Measurements from ENCODE around the gene CMIP.

Gene CMIP

GRCh38 chr16:81645925-81646324, 201.3 kb downstream of the CMIP start:
- DNase-seq: no peak

- DNase-seq: no peak
Measured at GRCh38 chr16:81646561-81646960, 202.0 kb downstream of the CMIP start.

GRCh38 chr16:81647527-81647926, 202.9 kb downstream of the CMIP start:
- no peak for DNase-seq

DNA sequence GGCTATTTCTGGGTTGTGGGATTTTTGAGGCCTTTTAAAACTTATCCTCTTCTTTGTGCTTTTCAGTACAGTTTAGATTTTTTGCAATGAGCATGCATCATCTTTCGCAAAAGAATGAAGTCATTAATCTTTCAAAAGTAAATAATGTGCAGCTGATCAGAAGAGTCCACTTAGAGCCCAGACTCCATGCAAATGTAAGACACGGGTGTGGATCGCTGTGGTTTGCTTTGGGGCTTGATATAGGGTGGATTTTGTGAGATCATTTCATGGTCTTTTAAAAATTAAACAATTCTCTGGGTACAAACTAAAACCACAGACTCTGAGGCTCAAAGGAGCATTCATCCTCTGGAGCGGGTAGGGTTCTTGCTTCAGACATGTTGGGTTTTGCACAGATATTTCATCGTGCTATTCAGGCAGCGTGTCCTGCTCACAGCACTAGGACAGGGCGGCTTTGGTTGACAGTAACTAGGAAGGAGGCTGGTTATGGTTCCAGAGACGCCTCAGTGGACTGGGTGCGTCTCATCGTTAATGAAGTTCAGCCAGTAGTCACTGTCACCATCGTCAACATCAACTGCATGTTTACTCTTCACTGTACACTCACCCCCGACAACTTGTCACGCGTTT, 205.1 kb downstream of the CMIP start:
- DNase-seq: no peak

- DNase-seq: no peak
Measured at GRCh38 chr16:81650281-81650680, 205.7 kb downstream of the CMIP start.

DNA sequence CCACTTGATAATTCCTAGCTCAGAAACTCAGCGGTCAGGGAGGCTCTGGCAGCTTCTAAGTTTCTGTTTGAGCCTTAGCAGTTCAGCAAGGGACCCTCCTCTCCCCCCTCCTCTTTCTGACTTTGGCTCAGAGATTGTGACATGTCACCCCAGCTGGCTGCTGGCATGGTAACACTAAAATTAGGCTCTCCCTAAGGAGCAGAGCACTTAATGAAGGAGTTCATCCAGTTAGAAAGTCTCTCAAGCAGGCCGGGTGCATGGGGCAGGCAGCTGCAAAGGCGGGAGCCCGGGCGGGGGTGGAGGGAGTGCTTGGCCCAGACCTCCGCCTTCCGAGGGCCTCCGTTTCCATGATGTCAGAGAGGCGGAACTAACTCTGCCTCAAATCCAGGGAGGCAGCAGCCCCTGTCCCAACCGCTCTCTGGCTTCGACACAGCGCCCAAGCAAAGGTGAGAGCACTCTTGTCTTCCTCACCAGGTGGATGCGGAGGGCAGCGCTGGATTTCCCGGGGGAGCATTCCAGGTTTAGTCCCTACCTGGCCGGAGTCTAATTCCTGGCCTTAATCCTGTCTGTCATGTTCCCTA, 206.5 kb downstream of the CMIP start:
- DNase-seq: peak; percentile 89

DNA sequence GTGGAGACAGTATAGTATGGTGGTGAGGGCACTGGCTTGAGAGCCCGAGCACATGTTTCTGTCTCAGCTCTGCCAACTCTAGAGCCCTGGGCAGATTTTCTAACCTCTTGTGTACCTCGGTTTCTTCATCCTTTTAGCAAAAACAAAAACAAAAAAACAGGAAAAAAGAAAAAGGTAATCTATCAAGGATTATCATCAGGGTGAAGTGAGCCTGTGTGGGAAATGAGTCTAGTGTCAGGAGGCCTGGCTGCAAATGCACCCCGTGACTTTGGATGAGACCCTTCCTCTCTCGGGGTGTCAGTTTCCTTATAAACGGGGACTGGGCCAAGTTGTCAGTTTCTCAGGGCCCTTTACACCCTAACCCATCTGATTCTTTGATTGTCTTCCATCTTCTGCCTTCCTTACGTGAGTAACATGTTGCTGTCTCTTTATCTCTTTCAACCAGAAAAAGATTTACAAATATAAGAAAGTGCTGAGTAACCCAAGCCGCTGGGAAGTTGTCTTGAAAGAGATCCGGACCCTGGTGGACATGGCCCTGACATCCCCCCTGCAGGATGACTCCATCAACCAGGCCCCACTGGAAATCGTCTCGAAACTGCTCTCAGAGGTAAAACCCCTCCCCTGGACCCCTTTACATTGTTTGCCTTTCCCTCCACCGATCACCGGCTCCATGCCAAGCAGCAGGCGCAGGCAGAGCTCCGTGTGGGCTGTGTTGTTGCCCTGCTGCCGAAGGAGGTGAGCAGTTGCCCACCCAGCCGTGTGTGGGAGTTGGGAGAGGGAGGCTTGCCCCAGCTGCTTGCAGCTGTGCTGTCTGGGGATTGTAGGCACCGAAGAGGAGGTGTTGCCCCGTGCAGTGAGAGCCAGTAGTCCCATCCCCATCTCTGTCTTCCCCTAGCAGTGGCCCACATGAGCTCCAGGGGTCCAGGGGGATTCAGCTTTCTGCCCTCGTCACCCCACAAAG, 207.4 kb downstream of the CMIP start:
- no peak for DNase-seq

DNA sequence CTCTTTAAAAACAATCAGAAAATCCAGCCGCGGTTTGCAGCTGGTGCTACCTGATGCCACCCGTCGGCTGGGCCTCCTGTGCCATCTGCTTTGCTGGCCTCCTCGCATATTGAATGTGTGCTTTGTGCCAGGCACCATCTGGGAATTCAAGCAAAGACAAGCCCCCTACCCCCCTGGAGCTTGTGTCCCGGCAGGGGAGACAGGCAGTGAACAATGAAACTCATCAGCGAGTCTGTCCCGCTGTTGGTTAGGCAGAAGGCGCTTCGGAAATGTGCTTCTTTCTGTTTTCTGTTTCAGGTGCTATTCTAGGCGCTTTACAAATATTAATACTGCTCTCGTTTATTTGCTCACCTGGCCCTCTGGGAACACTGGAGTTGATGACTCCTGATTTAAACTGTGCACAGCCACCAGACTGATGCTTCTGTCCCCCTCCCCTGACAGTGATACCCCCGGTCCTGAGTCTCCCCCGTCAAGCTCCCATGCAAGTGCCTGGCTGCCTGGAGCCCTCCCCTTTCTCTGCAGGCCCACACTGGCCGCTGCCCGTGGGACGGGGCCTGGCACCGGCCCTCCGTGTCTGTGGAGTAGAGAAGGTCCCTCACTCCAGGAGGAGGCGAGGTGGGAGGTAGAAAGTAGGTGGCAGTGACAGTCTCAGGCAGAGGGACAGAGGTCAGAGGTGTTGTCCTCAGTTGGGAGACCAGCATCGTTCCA, 208.3 kb downstream of the CMIP start:
- peak; percentile 84 for DNase-seq

DNA sequence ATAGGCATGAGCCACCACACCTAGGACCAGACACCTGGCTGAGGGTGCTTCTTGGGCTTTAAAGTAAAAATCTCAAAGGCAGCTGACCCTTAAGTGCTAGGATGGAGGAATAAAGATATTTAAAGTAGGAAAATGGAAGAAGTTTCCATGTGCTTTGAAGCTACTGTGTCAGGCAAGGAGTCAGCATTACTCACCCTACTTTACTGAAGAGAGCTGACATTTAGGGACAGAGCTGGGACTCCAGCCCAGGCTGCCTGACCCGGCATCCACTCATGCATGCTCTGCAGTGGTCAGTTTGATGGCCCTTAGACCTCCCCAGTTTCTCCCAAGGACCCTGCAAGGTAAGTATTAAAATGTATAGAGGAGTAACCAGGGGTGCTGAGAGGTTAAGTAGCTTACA, 209.7 kb downstream of the CMIP start:
- DNase-seq: no peak

GRCh38 chr16:81655469-81656162, 211.0 kb downstream of the CMIP start:
- no peak for DNase-seq

GRCh38 chr16:81657224-81657623, 212.6 kb downstream of the CMIP start:
- DNase-seq: no peak

DNA sequence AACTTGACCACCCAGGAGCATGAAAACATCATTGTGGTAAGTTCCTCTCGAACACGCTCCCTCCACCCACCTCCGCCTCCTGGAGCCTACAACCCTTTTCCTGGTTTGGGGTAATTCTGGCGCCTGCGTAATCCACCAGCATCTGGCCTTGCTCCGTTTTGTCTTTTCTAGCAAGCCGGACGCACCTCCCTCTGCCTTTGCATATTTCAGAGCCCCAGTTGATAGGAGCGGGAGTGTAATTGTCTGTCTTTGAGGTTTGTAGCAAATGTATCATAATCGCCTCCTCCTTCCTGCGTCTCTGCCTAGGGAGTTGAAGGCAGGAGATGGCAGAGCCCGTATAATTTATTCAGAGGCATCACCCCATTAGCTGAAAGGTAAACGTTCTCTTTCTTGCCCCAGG, 213.2 kb downstream of the CMIP start:
- no peak for DNase-seq

- no peak for DNase-seq
Measured at GRCh38 chr16:81658373-81658772, 213.8 kb downstream of the CMIP start.

DNA sequence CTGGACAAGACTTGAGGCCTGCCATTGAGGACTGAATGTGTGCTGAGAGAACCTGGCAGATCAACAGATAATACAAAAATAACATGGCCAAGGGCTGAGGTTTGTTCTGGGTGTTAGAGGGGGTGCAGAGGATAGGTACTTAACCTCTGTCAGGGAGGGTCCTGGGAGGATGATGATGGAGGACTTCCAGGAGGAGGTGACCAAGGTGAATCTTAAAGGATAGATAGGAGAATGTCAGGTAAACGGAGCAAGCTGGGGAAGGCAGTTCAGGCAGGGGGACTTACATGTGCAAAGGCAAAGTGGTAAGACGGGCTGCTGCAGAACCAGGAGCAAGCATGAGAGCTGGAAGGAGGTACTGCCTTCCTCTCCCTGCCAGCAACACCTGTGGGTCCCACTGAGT, 214.6 kb downstream of the CMIP start:
- no peak for DNase-seq

DNA sequence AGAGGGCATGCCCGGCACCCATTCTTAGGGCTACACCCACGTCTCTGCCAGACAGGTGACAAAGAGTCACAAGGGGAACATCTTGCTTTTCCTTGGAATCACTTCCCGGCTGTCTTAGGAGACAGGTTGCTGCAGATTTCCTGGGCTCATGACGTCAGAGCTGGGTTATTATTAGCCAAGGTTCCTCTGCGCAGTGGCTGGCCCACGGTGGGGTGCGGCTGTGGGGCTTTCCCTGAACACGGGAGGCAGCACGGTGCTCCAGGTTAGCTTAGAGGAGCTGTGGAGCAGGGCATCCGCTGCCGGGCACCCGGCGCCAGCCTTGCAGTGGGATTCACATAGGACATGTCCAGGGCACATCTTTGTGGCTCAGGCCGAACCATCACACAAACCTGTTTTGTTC, 216.5 kb downstream of the CMIP start:
- no peak for DNase-seq

DNA sequence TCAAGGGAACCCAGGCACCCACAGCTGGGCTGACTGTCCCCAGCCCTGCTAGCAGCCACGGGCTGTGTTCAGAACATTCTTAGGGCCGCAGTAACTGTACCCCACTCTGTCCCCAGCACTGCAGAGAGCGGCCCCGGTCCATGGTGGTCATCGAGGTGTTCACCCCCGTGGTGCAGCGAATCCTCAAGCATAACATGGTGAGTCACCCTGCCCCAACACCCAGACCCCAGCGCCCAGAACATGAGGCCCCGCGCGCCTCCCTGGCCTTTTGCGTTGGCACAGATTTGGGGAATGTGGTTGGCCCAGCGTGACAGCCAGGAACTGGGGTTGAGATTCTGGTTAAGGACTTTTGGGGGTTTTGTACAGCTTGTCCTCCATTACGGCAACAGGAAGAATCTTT, 219.5 kb downstream of the CMIP start:
- no peak for DNase-seq

DNA sequence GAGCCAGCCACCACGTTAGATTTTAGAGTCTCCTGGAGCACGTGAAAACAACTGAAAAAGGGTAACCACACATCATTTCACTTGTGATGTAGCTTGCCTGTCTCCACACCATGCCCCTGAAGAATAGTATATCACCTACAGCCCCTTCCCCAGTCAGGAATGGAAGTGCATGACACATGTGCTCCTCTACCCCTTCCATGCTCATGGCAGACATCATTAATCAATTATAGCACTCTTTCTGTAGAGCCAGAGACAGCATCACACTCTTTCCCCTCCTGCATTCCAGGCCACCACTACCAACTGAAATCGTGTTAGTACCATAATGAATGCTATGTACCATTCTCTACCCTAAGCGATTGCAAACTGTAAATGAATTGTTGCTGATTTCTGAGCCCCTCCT, 221.0 kb downstream of the CMIP start:
- DNase-seq: no peak

GRCh38 chr16:81666113-81666512, 221.5 kb downstream of the CMIP start:
- no peak for DNase-seq

DNA sequence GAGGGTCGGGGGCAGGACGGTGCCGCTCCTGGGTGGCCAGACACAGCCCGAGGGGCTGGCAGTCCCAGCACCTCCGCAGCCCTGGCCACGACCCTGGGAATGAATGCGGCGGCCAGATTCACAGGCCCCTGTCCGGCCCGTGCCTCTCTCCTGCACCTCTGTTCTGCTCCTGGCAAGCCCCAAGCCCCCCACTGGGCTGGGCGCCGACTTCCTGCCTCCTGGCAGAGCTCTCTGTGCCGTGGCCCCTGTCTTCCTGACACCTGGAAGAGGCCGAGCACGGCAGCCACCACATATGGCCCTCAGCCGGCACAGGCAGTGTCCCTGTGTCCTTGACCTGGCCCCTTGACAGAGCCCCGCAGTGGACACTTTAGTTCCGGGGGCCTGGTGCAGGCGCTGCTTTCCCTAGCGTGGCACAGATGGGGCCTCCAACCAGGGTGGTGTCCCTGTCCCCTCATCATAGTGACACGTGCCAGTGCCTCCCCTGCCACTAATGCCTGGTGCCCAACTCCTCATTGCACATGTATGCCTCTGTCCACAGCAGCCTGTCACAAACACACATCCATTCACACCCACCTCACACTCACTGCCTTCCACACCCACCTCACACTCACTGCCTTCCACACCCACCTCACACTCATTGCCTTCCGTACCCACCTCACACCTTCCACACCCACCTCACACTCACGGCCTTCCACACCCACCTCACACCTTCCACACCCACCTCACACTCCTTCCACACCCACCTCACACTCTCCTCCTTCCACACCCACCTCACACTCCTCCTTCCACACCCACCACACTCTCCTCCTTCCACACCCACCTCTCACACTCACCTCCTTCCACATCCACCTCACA, 223.9 kb downstream of the CMIP start:
- DNase-seq: no peak

GRCh38 chr16:81669473-81670350, 225.1 kb downstream of the CMIP start:
- no peak for DNase-seq

Data from DMS153 (cell line).